CD8-positive, alpha-beta memory T cell (primary cell): ENCODE results near the gene SLC24A3. TPM values are rescaled to one million over a fixed set of nuclear protein-coding genes. Genes with fewer than 3 reads are reported as not detected.

Experiments
- CTCF ChIA-PET: fragments of 350-600 bp; sonication (Branson Sonifier 250); formaldehyde crosslinking; loops from one replicate; lab custom pipeline; 2021; ENCODE audit warnings: antibody characterized with exemption; lab: Charles Lee
- POLR2A ChIA-PET: fragments of 350-600 bp; sonication (Branson Sonifier 250); formaldehyde crosslinking; loops from one replicate; lab custom pipeline; 2021; ENCODE audit warnings: antibody characterized with exemption; lab: Charles Lee
- DNase-seq, 5 donors: peaks; one replicate each; pipeline versions ENCODE4 v3.0.0 to v3.0.0-alpha.2; 2020 to 2022; ENCODE audit warnings: mixed read lengths in 1 of 5
- H3K27ac ChIP-seq: one replicate; pipeline ENCODE4 v1.7.0; 2013; ENCODE audit warnings: low read depth, mild to moderate bottlenecking, low read length, moderate library complexity
- H3K27me3 ChIP-seq: 2 replicates; pipeline ENCODE4 v1.7.0; 2013; ENCODE audit warnings: low read length, mild to moderate bottlenecking; ENCODE audit not compliant: insufficient read depth, poor library complexity, severe bottlenecking
- H3K36me3 ChIP-seq: 2 replicates; pipeline ENCODE4 v1.7.0; 2013; ENCODE audit warnings: mild to moderate bottlenecking, low read length, moderate library complexity; ENCODE audit not compliant: insufficient read depth
- H3K4me1 ChIP-seq: 2 replicates; pipeline ENCODE4 v1.7.0; 2013; ENCODE audit warnings: mild to moderate bottlenecking, low read length, moderate library complexity; ENCODE audit not compliant: insufficient read depth
- H3K4me3 ChIP-seq: 2 replicates; pipeline ENCODE4 v1.7.0; 2013; ENCODE audit warnings: mild to moderate bottlenecking, low read length
- H3K9me3 ChIP-seq: 2 replicates; pipeline ENCODE4 v1.7.0; 2013; ENCODE audit warnings: mild to moderate bottlenecking, low read length
- H3K27ac Mint-ChIP-seq, 8 donors: one replicate each; pipeline ENCODE4 v1.8.0; 2020 to 2021; ENCODE audit warnings: mixed read lengths in 8 of 8, mild to moderate bottlenecking in 6 of 8, inconsistent platforms in 3 of 8, moderate library complexity in 3 of 8
- H3K27me3 Mint-ChIP-seq, 2 donors: one replicate each; pipeline ENCODE4 v1.8.0; 2020 to 2021; ENCODE audit warnings: mixed read lengths in 2 of 2, mild to moderate bottlenecking in 1 of 2, moderate library complexity in 1 of 2
- H3K36me3 Mint-ChIP-seq, 3 donors: one replicate each; pipeline ENCODE4 v1.8.0; 2020 to 2021; ENCODE audit warnings: mixed read lengths in 3 of 3, inconsistent platforms in 1 of 3, mild to moderate bottlenecking in 1 of 3
- H3K4me1 Mint-ChIP-seq, 3 donors: one replicate each; pipeline ENCODE4 v1.8.0; 2020 to 2021; ENCODE audit warnings: mixed read lengths in 3 of 3, inconsistent platforms in 1 of 3, mild to moderate bottlenecking in 1 of 3
- H3K4me3 Mint-ChIP-seq, 7 donors: one replicate each; pipeline ENCODE4 v1.8.0; 2020 to 2021; ENCODE audit warnings: mixed read lengths in 7 of 7, mild to moderate bottlenecking in 6 of 7, moderate library complexity in 4 of 7, inconsistent platforms in 2 of 7
- H3K9me3 Mint-ChIP-seq, 5 donors: one replicate each; pipeline ENCODE4 v1.8.0; 2020 to 2022; ENCODE audit warnings: mixed read lengths in 5 of 5, mild to moderate bottlenecking in 3 of 5, moderate library complexity in 2 of 5, inconsistent platforms in 1 of 5
- polyA plus RNA-seq: library from polyadenylated mRNA; unstranded; fragments of 300-500 nt; fragmentation: Illumina TruSeq; gene quantifications from one replicate; pipeline ENCODE4 v1.2.3, GENCODE V29; 2021
- total RNA-seq, 2 experiments: library from RNA; stranded (reverse); gene quantifications; one replicate each; pipeline ENCODE4 v1.2.3, GENCODE V29; 2021

The SLC24A3 gene
- total and polyA plus RNA-seq, 3 experiments from 2014 or later, result not detected

- Histone ChIP-seq H3K27ac (no peak overlapping the region), H3K36me3 (no peaks in the 10 kb centered on the region), H3K27me3 (no peaks in the 10 kb centered on the region), H3K4me3 (no peak overlapping the region), H3K4me1 (no peaks in the 10 kb centered on the region), H3K9me3 (no peaks in the 10 kb centered on the region)
- Mint-ChIP-seq H3K27ac (no peak overlapping the region), H3K4me1 (no peaks in the 10 kb centered on the region), H3K27me3 (peaks cover 0 to 7% of the 10 kb centered on the region in 2 donors), H3K36me3 (no peaks in the 10 kb centered on the region), H3K4me3 (no peak overlapping the region), H3K9me3 (peaks cover 0 to 7% (median 0%) of the 10 kb centered on the region in 5 donors)
- ChIA-PET POLR2A (no interaction called here), CTCF (no interaction called here)
- DNase-seq, result no peak
Measured at GRCh38 chr20:19268426-19268825, 56.0 kb downstream of the SLC24A3 start.

DNA sequence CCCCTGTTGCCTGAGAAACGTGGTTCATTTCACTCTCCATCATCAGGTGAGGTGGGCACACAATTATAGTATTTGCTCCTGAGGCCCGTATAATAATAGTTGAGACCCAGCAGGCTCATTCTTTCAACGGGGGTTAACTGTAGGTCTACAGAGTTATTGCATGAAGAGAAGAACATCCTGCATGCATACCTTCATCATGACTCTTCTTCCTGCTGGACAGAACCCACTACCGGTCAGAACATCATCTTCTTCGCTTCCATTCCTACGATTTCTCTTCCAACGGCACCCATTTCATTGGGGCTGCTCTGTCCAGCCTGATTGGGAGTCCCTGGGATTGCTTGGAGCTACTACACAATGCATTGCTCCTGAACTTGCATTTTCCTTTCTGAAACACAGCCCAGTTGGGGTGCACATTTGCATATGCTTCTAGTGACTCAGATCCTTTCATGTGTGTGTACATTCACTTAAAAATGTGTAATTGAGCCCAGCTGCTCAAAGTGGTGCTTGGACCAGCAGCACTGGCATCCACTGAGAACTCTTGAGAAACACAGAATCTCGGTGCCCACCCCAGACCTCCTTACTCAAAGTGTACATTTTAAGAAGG, 57.4 kb downstream of the SLC24A3 start:
- Mint-ChIP-seq H3K9me3 (peaks cover 0 to 7% (median 0%) of the 10 kb centered on the region in 5 donors), H3K4me3 (no peak overlapping the region), H3K36me3 (no peaks in the 10 kb centered on the region), H3K27me3 (peaks cover 0 to 4% of the 10 kb centered on the region in 2 donors), H3K4me1 (no peaks in the 10 kb centered on the region), H3K27ac (no peak overlapping the region)
- ChIA-PET CTCF (no interaction called here), POLR2A (no interaction called here)
- DNase-seq, result no peak
- no peaks in the 10 kb centered on the region for H3K4me1 ChIP-seq
- no peak overlapping the region for H3K4me3 ChIP-seq
- no peaks in the 10 kb centered on the region for H3K9me3 ChIP-seq
- H3K27me3 ChIP-seq, result no peaks in the 10 kb centered on the region
- no peaks in the 10 kb centered on the region for H3K36me3 ChIP-seq
- no peak overlapping the region for H3K27ac ChIP-seq

- Mint-ChIP-seq H3K36me3 (no peaks in the 10 kb centered on the region), H3K9me3 (peaks cover 0 to 7% (median 0%) of the 10 kb centered on the region in 5 donors), H3K27ac (no peak overlapping the region), H3K4me1 (no peaks in the 10 kb centered on the region), H3K4me3 (no peak overlapping the region), H3K27me3 (peaks cover 0 to 5% of the 10 kb centered on the region in 2 donors)
- Histone ChIP-seq H3K9me3 (no peaks in the 10 kb centered on the region), H3K4me1 (no peaks in the 10 kb centered on the region), H3K27ac (no peak overlapping the region), H3K36me3 (no peaks in the 10 kb centered on the region), H3K27me3 (no peaks in the 10 kb centered on the region), H3K4me3 (no peak overlapping the region)
- no peak for DNase-seq
- POLR2A ChIA-PET, result no interaction called here
- CTCF ChIA-PET, result no interaction called here
Measured at GRCh38 chr20:19271879-19272651, 59.6 kb downstream of the SLC24A3 start.

DNA sequence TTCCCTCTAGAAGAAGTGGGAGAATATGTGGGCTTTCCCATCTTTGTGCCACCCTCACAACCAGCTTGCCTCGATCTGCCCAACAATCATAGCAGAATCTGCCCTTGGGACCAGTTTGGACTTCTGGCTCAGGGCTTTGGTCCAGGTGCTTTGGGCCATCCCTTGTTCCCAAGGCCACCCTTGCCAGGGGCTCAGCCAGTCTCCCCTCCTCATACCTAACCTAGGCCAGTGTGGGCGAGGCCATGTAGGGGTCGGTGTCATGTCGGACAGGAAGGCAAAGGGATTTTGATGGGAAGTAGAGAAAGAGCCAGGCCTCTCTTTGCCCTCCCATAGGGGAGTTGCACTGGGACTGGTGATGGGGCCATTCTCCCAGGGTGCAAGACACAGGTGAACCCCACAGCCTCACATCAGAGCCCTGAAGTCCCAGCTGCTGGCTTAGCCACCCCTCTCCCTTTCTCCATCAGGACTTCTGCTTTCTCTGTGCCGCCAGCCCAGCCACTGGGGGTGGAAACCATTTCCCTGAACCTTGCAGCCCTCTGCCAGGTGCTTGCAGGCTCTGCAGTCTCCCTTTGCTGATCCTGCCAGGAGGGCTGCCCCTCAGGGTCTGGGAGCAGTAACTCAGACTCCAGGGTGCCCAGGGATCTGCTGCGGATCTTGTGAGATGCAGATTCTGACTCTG, 60.7 kb downstream of the SLC24A3 start:
- Histone ChIP-seq H3K36me3 (no peaks in the 10 kb centered on the region), H3K27ac (no peak overlapping the region), H3K27me3 (no peaks in the 10 kb centered on the region), H3K4me1 (no peaks in the 10 kb centered on the region), H3K4me3 (no peak overlapping the region), H3K9me3 (no peaks in the 10 kb centered on the region)
- ChIA-PET CTCF (no interaction called here), POLR2A (no interaction called here)
- H3K36me3 Mint-ChIP-seq, result no peaks in the 10 kb centered on the region
- H3K9me3 Mint-ChIP-seq, result peaks cover 0 to 7% (median 0%) of the 10 kb centered on the region in 5 donors
- H3K27me3 Mint-ChIP-seq, result peaks cover 0 to 5% of the 10 kb centered on the region in 2 donors
- no peaks in the 10 kb centered on the region for H3K4me1 Mint-ChIP-seq
- no peak overlapping the region for H3K4me3 Mint-ChIP-seq
- H3K27ac Mint-ChIP-seq, result no peak overlapping the region
- DNase-seq, result no peak

- CTCF ChIA-PET, result no interaction called here
- POLR2A ChIA-PET, result no interaction called here
- H3K4me3 Mint-ChIP-seq, result no peak overlapping the region
Measured at GRCh38 chr20:19274001-19274400, 61.6 kb downstream of the SLC24A3 start.

DNA sequence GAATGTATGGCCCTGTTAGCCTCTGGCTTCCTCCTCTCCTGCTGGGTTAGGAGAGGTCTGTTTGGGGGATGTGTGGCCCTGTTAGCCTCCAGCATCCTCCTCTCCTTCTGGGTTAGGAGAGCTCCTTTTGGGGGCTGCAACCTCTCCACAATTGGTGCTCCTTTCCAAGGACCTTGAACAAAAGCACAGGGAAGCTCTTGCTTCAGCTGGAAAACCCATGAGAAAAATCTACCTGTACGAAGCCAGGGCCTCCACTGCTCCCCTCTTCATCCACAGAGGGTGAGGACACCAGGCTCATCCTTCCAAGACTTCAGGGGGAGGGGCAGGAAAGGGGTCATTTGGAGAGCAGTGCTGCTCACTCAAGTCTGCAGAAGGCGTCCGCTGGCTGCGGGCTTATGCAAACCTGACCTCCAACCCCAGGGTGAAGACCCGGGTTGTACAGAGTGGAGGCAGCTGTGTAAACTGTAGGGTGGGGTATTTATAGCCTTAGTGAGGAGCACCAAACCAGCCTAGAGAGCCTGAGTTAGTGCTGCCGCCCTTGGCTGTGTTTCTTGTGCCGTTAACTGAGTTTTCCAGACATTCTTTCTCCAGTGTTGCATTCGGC, 62.1 kb downstream of the SLC24A3 start:
- no peaks in the 10 kb centered on the region for H3K36me3 Mint-ChIP-seq
- H3K27me3 ChIP-seq, result no peaks in the 10 kb centered on the region
- no peak for DNase-seq
- H3K4me3 ChIP-seq, result no peak overlapping the region
- ChIA-PET POLR2A (no interaction called here), CTCF (no interaction called here)
- no peaks in the 10 kb centered on the region for H3K4me1 Mint-ChIP-seq
- H3K27ac Mint-ChIP-seq, result no peak overlapping the region
- no peak overlapping the region for H3K27ac ChIP-seq
- no peaks in the 10 kb centered on the region for H3K4me1 ChIP-seq
- H3K4me3 Mint-ChIP-seq, result no peak overlapping the region
- H3K27me3 Mint-ChIP-seq, result peaks cover 0 to 5% of the 10 kb centered on the region in 2 donors
- peaks cover 0 to 7% (median 0%) of the 10 kb centered on the region in 5 donors for H3K9me3 Mint-ChIP-seq
- H3K9me3 ChIP-seq, result no peaks in the 10 kb centered on the region
- H3K36me3 ChIP-seq, result no peaks in the 10 kb centered on the region

More at GRCh38 chr20:19274001-19274400, 61.6 kb downstream of the SLC24A3 start:
- Mint-ChIP-seq H3K27ac (no peak overlapping the region), H3K27me3 (peaks cover 0 to 5% of the 10 kb centered on the region in 2 donors), H3K4me1 (no peaks in the 10 kb centered on the region), H3K36me3 (no peaks in the 10 kb centered on the region), H3K9me3 (peaks cover 0 to 7% (median 0%) of the 10 kb centered on the region in 5 donors)
- no peaks in the 10 kb centered on the region for H3K36me3 ChIP-seq
- H3K4me3 ChIP-seq, result no peak overlapping the region
- H3K27me3 ChIP-seq, result no peaks in the 10 kb centered on the region
- DNase-seq, result no peak
- no peak overlapping the region for H3K27ac ChIP-seq
- no peaks in the 10 kb centered on the region for H3K9me3 ChIP-seq
- H3K4me1 ChIP-seq, result no peaks in the 10 kb centered on the region

- H3K27ac Mint-ChIP-seq, result no peak overlapping the region
- no peak overlapping the region for H3K27ac ChIP-seq
- no peaks in the 10 kb centered on the region for H3K36me3 ChIP-seq
- no peak overlapping the region for H3K4me3 Mint-ChIP-seq
- H3K4me1 Mint-ChIP-seq, result no peaks in the 10 kb centered on the region
- H3K27me3 Mint-ChIP-seq, result peaks cover 0 to 2% of the 10 kb centered on the region in 2 donors
- POLR2A ChIA-PET, result no interaction called here
- H3K4me1 ChIP-seq, result no peaks in the 10 kb centered on the region
- peaks cover 0 to 4% (median 0%) of the 10 kb centered on the region in 5 donors for H3K9me3 Mint-ChIP-seq
- CTCF ChIA-PET, result no interaction called here
- H3K4me3 ChIP-seq, result no peak overlapping the region
- no peaks in the 10 kb centered on the region for H3K27me3 ChIP-seq
- H3K9me3 ChIP-seq, result no peaks in the 10 kb centered on the region
- no peak for DNase-seq
- H3K36me3 Mint-ChIP-seq, result no peaks in the 10 kb centered on the region
Measured at GRCh38 chr20:19275038-19275629, 62.7 kb downstream of the SLC24A3 start.
